PFSK-1 (cell line): ENCODE results near the gene AIRE. TPM values are rescaled to one million over a fixed set of nuclear protein-coding genes. Genes with fewer than 3 reads are reported as not detected.
"Not testable (repeated sequence)": the region's sequence is repeated elsewhere in the genome, so short reads cannot be mapped to it uniquely, and the experiment has no call there.

Source experiments
- FOXP2 ChIP-seq: optimal IDR thresholded peaks from 2 replicates; pipeline ENCODE3; 2011; ENCODE audit warnings: borderline replicate concordance, control low read depth, inconsistent platforms; ENCODE audit not compliant: insufficient read depth; ENCODE audit errors: extremely low read length, extremely low read depth
- POLR2AphosphoS5 ChIP-seq: IDR thresholded peaks from 2 replicates; pipeline ENCODE4 v1.6.1; 2012; ENCODE audit warnings: low read depth, mild to moderate bottlenecking, control low read depth, low read length, moderate library complexity
- SIN3A ChIP-seq: IDR thresholded peaks from 2 replicates; pipeline ENCODE4 v1.6.1; 2012; ENCODE audit warnings: mild to moderate bottlenecking, low read length, moderate library complexity, borderline replicate concordance; ENCODE audit not compliant: insufficient read depth
- TAF1 ChIP-seq: IDR thresholded peaks from 2 replicates; pipeline ENCODE4 v1.6.1; 2012; ENCODE audit warnings: low read length, control low read depth, borderline replicate concordance; ENCODE audit not compliant: insufficient read depth
- polyA plus RNA-seq: library from polyadenylated mRNA; unstranded; fragments of >200 nt; gene quantifications from one replicate; pipeline ENCODE4 v1.2.1, GENCODE V29; 2012; ENCODE audit warnings: low read depth, missing spikeins; ENCODE audit not compliant: insufficient read length
- TF ChIP-seq, protein P1 (sequence below), 2 experiments: IDR thresholded peaks; 2 replicates each; pipeline versions ENCODE4 v1.6.1 to v1.8.0; 2011 to 2012; ENCODE audit warnings: low read depth in 2 of 2, low read length in 2 of 2, control low read depth in 1 of 2, inconsistent platforms in 1 of 2, mild to moderate bottlenecking in 1 of 2, moderate library complexity in 1 of 2; ENCODE audit not compliant: insufficient read depth in 1 of 2

Gene AIRE
- not detected for polyA plus RNA-seq

DNA sequence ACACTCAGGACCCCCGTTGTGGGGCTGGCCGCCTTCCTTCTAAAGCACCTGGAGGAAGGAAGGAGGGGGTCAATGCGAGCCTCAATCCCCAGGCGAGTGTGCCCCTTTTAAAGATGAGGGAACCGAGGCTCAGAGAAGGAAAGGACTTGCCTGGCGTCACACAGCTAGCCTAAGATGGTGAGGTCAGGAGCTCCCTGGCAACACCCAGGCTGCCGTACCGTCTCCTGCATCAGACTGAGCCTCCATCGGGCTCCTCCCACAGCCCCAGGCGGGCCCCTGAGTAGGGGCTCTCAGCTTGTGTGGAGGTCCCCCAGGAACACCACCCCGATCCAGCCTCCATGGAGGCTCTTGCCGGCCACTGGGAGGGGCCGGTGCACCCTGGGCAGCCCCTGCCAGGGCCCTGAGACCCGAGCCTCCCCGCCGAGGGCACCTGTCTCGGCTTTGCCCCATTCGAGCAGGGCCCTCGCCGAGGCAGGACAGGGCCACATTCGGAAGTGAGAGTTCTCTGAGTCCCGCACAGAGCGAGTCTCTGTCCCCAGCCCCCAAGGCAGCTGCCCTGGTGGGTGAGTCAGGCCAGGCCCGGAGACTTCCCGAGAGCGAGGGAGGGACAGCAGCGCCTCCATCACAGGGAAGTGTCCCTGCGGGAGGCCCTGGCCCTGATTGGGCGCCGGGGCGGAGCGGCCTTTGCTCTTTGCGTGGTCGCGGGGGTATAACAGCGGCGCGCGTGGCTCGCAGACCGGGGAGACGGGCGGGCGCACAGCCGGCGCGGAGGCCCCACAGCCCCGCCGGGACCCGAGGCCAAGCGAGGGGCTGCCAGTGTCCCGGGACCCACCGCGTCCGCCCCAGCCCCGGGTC is at the start of gene AIRE:
AIRE (plus strand) TSS at position 739 of the 855 bp plus-strand sequence. CDS start 131 bp downstream, outside the sequence.
- TF ChIP-seq, protein P1, sequence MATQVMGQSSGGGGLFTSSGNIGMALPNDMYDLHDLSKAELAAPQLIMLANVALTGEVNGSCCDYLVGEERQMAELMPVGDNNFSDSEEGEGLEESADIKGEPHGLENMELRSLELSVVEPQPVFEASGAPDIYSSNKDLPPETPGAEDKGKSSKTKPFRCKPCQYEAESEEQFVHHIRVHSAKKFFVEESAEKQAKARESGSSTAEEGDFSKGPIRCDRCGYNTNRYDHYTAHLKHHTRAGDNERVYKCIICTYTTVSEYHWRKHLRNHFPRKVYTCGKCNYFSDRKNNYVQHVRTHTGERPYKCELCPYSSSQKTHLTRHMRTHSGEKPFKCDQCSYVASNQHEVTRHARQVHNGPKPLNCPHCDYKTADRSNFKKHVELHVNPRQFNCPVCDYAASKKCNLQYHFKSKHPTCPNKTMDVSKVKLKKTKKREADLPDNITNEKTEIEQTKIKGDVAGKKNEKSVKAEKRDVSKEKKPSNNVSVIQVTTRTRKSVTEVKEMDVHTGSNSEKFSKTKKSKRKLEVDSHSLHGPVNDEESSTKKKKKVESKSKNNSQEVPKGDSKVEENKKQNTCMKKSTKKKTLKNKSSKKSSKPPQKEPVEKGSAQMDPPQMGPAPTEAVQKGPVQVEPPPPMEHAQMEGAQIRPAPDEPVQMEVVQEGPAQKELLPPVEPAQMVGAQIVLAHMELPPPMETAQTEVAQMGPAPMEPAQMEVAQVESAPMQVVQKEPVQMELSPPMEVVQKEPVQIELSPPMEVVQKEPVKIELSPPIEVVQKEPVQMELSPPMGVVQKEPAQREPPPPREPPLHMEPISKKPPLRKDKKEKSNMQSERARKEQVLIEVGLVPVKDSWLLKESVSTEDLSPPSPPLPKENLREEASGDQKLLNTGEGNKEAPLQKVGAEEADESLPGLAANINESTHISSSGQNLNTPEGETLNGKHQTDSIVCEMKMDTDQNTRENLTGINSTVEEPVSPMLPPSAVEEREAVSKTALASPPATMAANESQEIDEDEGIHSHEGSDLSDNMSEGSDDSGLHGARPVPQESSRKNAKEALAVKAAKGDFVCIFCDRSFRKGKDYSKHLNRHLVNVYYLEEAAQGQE (IDR thresholded peaks at IDR 0.05; ENCODE audit: insufficient read depth in 1 of 2, low read depth in 2 of 2, low read length in 2 of 2), result no peak
- TF ChIP-seq SIN3A (no peak), POLR2AphosphoS5 (no peak), TAF1 (no peak), FOXP2 (no peak)

DNA sequence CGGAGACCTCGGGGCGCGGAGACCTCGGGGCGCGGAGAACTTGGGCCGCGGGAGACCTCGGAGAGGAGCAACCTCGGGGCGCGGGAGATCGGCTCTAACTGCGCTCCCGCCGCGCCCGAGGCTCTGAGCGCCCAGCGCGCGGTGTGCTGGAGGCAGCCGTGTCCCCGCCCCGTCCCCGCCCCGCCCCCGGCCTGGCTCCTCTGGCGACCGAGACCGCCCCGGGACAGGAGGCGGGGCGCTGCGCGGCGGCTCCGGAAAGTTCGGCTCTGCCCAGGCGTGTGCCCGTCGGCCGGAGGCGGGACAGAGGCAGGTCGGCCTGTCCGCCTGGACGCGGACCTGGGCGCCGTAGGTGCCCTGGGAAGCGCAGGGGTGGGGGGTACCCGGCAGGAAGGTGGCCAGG is 44.8 kb upstream of the AIRE start, which contains the start of gene ICOSLG:
ICOSLG (minus strand) TSS at position 102 of the 400 bp plus-strand sequence. CDS start 126 bp downstream, outside the sequence.
- not testable (repeated sequence) for TF ChIP-seq TAF1, FOXP2
- TF ChIP-seq, protein P1 (IDR thresholded peaks at IDR 0.05; ENCODE audit: insufficient read depth in 1 of 2, low read depth in 2 of 2, low read length in 2 of 2), result not testable (repeated sequence)

DNA sequence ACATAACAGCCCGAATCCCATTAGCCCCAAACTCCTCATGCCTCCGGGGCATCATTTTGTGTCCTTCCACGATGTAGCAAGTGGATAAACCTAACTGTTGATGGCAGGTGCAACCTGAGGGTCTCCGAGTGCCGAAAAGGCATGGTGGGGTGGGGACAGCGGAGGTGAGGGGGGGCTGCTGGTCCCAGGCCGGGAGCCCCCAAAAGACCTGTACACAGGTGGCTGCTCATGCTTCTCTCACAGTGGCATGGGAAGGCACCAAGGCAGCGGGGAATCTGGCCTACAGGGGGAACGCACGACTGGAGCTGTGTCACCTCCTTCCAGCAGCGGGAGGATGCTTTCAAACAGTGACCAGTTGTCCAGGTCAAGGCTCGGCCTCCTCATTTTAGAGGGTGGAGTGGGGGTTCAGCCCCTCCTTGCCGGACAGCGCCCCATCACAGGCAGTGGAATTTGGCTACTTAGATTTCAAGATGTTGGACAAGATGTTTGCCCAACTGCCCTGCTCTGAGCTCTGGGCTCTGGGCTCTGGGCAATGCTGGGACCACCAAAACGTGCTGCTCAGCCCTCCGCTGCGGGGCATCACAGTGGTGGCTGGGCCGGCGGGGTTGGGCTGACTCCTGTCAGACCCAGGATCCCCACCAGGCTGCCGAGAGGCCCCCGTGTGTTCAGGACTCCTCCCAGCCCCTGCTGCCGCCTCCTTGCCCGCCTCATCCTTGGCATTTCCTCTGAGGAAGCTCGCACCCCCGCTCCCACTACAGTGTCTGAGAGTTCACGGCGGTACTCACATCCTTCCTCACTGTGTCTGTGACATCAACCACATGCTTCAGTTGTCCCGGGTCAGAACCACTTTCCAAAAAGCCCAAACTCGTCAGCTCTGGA is 31.6 kb upstream of the AIRE start:
- TF ChIP-seq TAF1 (no peak), POLR2AphosphoS5 (no peak), SIN3A (no peak)
- TF ChIP-seq, protein P1 (IDR thresholded peaks at IDR 0.05; ENCODE audit: insufficient read depth in 1 of 2, low read depth in 2 of 2, low read length in 2 of 2), result no peak

DNA sequence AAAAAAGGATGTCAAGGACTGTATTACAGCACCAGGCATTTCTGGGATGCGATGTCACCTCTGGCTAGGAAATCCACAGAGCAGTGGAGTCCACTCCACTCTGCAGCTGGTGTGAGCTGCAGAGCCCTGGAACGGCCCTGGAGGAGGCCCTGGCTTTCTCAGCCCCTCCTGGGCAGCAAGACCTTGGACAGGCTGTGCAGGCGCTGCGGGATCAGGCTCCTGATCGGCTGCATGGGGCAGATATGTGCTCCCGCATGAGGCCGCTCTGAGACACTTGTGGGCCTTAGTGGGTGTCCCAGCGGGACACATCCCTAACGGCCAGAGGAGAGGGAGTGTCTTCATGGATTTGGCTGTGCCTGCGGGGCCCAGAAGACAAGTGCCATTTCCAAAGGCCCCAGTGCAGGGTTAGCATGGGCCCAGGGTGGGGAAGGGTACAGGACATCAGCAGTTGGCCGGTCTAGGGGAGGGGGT is 30.1 kb upstream of the AIRE start:
- TF ChIP-seq, protein P1 (IDR thresholded peaks at IDR 0.05; ENCODE audit: insufficient read depth in 1 of 2, low read depth in 2 of 2, low read length in 2 of 2), result no peak
- TF ChIP-seq TAF1, result no peak
- no peak for TF ChIP-seq SIN3A
- no peak for TF ChIP-seq FOXP2
- no peak for TF ChIP-seq POLR2AphosphoS5
